Ascending aorta (tissue), 2 donors: ENCODE data around the gene FBXL17. TPM values are rescaled to one million over a fixed set of nuclear protein-coding genes. Genes with fewer than 3 reads are reported as not detected.
A peak's percentile ranks its signal among the peaks of the same experiment; 100 is the strongest.

Source experiments
- DNase-seq, 2 donors: peaks; one replicate each; pipeline ENCODE4 v3.0.0-alpha.2; 2019; ENCODE audit warnings: low spot score in 2 of 2
- H3K27ac ChIP-seq, 2 donors: fragments of 200-600 bp; sonication (generic); one replicate each; pipeline ENCODE4 v1.5.1; 2016 to 2017; ENCODE audit warnings: mild to moderate bottlenecking in 1 of 2
- H3K27me3 ChIP-seq: fragments of 200-600 bp; sonication (generic); one replicate; pipeline ENCODE4 v1.5.1; 2017
- H3K36me3 ChIP-seq, 2 donors: fragments of 200-600 bp; sonication (generic); one replicate each; pipeline ENCODE4 v1.5.1; 2016
- H3K4me1 ChIP-seq, 2 donors: fragments of 200-600 bp; sonication (generic); one replicate each; pipeline ENCODE4 v1.5.1; 2016 to 2017; ENCODE audit warnings: mild to moderate bottlenecking in 1 of 2
- H3K4me3 ChIP-seq, 2 donors: fragments of 200-600 bp; sonication (generic); one replicate each; pipeline ENCODE4 v1.5.1; 2016 to 2017; ENCODE audit warnings: mild to moderate bottlenecking in 1 of 2
- H3K9me3 ChIP-seq, 2 donors: fragments of 200-600 bp; sonication (generic); one replicate each; pipeline ENCODE4 v1.5.1; 2016
- intact Hi-C: fragments of 100-400 bp; cut with DNase I; formaldehyde crosslinking; loops from one replicate; pipeline ENCODE4 v1.15.1; 2023
- total RNA-seq: library from RNA; depleted of rRNA; stranded (reverse); fragments of >200 nt; gene quantifications from one replicate; pipeline ENCODE4 v1.1.0, GENCODE V29; 2016
- TF ChIP-seq, protein P1 (sequence below), 3 experiments: fragments of 200-600 bp in 2 of 3; fragments of 450-650 bp in 1 of 3; sonication (generic) in 2 of 3; IDR thresholded peaks; one replicate each; pipeline ENCODE4 v1.5.1; 2016 to 2019; ENCODE audit warnings: antibody characterized with exemption in 3 of 3, mild to moderate bottlenecking in 1 of 3, moderate library complexity in 1 of 3

The FBXL17 gene
- 13.6 TPM for total RNA-seq

DNA sequence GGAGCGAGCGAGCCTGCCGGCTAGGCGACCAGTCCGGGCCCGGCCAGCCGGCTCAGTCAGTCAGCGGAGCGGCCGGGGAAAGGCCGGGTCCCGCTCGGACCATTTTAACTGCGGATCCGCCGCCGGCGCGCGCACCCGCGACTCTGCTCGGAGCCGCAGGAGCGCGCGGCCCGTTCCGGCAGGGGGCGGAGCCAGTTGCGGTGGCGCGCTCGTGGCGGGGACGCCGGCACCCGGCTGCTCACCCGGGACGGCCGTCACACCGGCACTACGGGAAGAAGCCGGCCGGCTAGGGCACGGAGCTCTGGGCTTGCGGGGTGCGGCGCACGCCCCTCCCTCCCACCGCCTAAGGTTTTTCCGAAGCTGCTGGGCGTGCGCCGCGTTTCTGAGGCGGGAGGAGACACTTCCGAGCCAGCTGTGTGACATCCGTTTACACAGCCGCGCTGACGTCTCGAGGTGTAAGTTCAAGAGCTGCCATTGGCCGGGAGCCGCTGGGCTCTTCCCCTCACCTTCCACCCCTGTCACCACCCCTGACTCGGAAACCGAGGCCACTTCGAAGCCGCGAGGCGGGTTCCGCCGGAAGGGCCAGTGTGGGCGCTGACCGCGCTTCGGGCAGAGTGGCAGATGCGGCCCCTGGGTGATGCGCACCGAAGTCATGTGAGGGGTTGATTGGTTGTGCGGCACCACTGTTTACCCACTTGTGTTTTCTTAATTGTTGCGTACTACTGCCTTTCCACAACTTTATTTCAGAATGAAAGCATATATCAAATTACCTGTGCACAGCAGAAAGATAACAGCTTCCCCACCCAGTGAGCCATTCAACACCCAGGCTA lies at the start of gene FBXL17:
Gene FBXL17 (minus strand): TSS at position 145 of the 830 bp plus-strand sequence.
- Histone ChIP-seq H3K9me3 (no peaks in the 10 kb centered on the region), H3K27me3 (no peaks in the 10 kb centered on the region), H3K4me3 (peak within 1 kb of the TSS; percentile 98 to 99), H3K4me1 (peaks cover 4 to 14% of the 10 kb centered on the region in 2 donors), H3K36me3 (no peaks in the 10 kb centered on the region), H3K27ac (peak within 1 kb of the TSS; percentile 100)
- TF ChIP-seq, protein P1, sequence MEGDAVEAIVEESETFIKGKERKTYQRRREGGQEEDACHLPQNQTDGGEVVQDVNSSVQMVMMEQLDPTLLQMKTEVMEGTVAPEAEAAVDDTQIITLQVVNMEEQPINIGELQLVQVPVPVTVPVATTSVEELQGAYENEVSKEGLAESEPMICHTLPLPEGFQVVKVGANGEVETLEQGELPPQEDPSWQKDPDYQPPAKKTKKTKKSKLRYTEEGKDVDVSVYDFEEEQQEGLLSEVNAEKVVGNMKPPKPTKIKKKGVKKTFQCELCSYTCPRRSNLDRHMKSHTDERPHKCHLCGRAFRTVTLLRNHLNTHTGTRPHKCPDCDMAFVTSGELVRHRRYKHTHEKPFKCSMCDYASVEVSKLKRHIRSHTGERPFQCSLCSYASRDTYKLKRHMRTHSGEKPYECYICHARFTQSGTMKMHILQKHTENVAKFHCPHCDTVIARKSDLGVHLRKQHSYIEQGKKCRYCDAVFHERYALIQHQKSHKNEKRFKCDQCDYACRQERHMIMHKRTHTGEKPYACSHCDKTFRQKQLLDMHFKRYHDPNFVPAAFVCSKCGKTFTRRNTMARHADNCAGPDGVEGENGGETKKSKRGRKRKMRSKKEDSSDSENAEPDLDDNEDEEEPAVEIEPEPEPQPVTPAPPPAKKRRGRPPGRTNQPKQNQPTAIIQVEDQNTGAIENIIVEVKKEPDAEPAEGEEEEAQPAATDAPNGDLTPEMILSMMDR (IDR thresholded peaks at IDR 0.05) = no peak
- DNase-seq = peak; percentile 74 to 97
- intact Hi-C loops = loop anchor here (5.0 kb wide), 4 partner anchors 345 to 1030 kb away; partner anchors contain the start of genes EFNA5 and FER

DNA sequence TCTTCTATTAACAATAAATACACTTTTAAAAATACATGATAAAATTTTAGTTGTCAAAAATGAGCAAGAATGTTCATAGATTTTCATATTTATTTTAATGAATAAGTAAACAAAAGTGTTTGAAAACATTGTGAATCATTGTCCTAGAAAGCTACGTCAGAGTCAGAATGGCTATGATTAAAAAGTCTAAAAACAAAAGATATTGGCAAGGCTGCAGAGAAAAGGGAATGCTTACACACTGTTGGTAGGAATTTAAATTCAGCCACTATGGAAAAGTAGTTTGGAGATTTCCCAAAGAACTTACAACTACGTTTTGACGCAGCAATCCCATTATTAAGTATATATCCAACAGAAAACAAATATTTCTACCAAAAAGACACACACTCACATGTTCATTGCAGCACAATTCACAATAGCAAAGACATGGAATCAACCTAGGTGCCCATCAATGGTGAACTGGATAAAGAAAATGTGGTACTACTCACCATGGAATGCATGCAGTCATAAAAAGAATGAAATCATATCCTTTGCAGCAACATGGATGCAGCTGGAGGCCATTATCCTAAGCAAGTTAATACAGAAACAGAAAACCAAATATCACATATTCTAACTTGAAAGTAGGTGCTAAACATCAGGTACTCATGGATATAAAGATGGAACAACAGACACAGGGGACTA lies 49.2 kb upstream of the FBXL17 start:
- intact Hi-C loops = no loop called here
- TF ChIP-seq, protein P1 (IDR thresholded peaks at IDR 0.05) = no peak
- Histone ChIP-seq H3K9me3 (no peaks in the 10 kb centered on the region), H3K36me3 (no peaks in the 10 kb centered on the region), H3K4me1 (no peaks in the 10 kb centered on the region), H3K4me3 (no peak overlapping the region), H3K27me3 (no peaks in the 10 kb centered on the region), H3K27ac (no peak overlapping the region)
- DNase-seq = no peak

DNA sequence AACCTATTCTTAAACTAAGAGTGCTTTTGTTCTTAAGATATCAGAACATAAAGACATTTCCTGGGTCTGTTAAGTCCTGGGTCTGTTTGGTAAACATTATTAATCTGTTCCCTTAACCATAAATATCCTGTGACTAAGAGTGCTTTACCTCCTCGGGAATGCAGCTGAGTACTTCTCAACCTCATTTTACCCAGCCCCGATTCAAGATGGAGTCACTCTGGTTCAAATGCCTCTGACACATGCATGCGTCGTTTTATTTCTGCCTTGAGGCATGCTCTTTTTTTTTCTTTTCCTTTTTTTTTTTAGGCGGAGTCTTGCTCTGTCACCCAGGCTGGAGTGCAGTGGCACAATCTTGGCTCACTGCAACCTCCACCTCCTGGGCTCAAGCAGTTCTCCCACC lies 39.8 kb upstream of the FBXL17 start:
- DNase-seq = no peak
- H3K27ac ChIP-seq = no peak overlapping the region
- H3K4me1 ChIP-seq = no peaks in the 10 kb centered on the region
- no peaks in the 10 kb centered on the region for H3K36me3 ChIP-seq
- intact Hi-C loops = no loop called here
- no peak overlapping the region for H3K4me3 ChIP-seq
- TF ChIP-seq, protein P1 (IDR thresholded peaks at IDR 0.05) = no peak
- no peaks in the 10 kb centered on the region for H3K27me3 ChIP-seq
- no peaks in the 10 kb centered on the region for H3K9me3 ChIP-seq

DNA sequence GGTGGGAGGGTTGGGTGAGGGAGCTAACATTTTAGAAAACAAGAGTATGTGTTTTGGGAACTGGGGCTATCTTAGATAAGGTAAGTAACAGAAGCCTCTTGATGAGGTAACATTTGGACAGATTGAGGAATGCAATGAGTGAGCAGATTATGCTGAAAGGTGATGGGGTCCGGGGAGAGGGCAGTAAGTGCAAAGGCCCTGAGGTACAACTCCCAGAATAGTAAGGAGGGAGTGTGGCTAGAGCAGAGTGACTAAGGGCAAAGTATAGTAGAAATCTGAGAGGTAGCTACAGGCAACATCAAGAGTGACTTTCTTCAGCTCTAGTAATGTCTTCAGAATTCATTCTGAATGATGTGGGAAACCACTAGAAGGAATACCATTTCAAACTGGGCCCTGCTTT lies 38.9 kb upstream of the FBXL17 start:
- no peaks in the 10 kb centered on the region for H3K36me3 ChIP-seq
- H3K4me3 ChIP-seq = no peak overlapping the region
- no peaks in the 10 kb centered on the region for H3K27me3 ChIP-seq
- no peaks in the 10 kb centered on the region for H3K4me1 ChIP-seq
- intact Hi-C loops = no loop called here
- H3K9me3 ChIP-seq = no peaks in the 10 kb centered on the region
- TF ChIP-seq, protein P1 (IDR thresholded peaks at IDR 0.05) = no peak
- no peak overlapping the region for H3K27ac ChIP-seq
- DNase-seq = no peak

DNA sequence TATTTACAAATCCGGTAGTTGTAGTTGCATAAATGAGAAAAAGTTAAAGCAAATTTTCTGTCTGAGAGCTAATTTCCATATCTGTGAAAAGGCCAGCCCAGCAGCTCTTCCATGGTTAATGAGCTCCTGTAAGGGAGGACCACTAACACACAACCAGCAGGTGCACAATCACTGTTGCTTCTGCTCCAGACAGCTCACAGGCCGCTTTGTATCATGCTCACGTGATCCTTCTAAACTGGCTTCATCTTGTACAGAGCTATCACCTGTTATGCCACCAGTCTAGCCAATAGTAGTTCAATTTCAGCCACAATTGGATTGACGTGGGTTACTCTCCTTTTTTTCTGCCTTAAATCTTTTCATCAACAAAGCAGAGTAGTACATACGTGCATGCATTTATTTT lies 38.3 kb upstream of the FBXL17 start:
- H3K27ac ChIP-seq = no peak overlapping the region
- no peaks in the 10 kb centered on the region for H3K4me1 ChIP-seq
- no peak for DNase-seq
- intact Hi-C loops = no loop called here
- no peaks in the 10 kb centered on the region for H3K9me3 ChIP-seq
- H3K4me3 ChIP-seq = no peak overlapping the region
- TF ChIP-seq, protein P1 (IDR thresholded peaks at IDR 0.05) = no peak
- H3K36me3 ChIP-seq = no peaks in the 10 kb centered on the region
- no peaks in the 10 kb centered on the region for H3K27me3 ChIP-seq
